WTC11 (cell line): ENCODE measurements around the gene PLPP1.

Experiments used
- ATF3 ChIP-seq: sonication (generic); formaldehyde crosslinking; conservative IDR thresholded peaks from 2 replicates; pipeline ENCODE4 v1.8.1; 2022; ENCODE audit warnings: mild to moderate bottlenecking, missing genetic modification reagents
- ELF4 ChIP-seq: sonication (generic); formaldehyde crosslinking; IDR thresholded peaks from 2 replicates; pipeline ENCODE4 v1.8.1; 2022; ENCODE audit warnings: low read depth, mild to moderate bottlenecking, moderate library complexity, missing genetic modification reagents
- IRF2 ChIP-seq: sonication (generic); formaldehyde crosslinking; IDR thresholded peaks from 2 replicates; pipeline ENCODE4 v1.8.0; 2022; ENCODE audit warnings: low read depth, missing genetic modification reagents, borderline replicate concordance
- NR2C2 ChIP-seq: sonication (generic); formaldehyde crosslinking; IDR thresholded peaks from 2 replicates; pipeline ENCODE4 v1.8.0; 2022; ENCODE audit warnings: mild to moderate bottlenecking, missing genetic modification reagents
- TEAD4 ChIP-seq: sonication (generic); formaldehyde crosslinking; IDR thresholded peaks from 2 replicates; pipeline ENCODE4 v1.8.0; 2022; ENCODE audit warnings: mild to moderate bottlenecking, missing genetic modification reagents
- USF2 ChIP-seq: sonication (generic); formaldehyde crosslinking; IDR thresholded peaks from 2 replicates; pipeline ENCODE4 v1.8.1; 2023; ENCODE audit warnings: mild to moderate bottlenecking, missing genetic modification reagents, moderate library complexity
- ZNF138 ChIP-seq: sonication (generic); formaldehyde crosslinking; conservative IDR thresholded peaks from 2 replicates; pipeline ENCODE4 v1.8.1; 2022; ENCODE audit warnings: mild to moderate bottlenecking, moderate library complexity, missing genetic modification reagents
- TF ChIP-seq, protein P1 (sequence below): fragments of 200-600 bp; IDR thresholded peaks from 2 replicates; pipeline ENCODE4 v1.8.0; 2022; ENCODE audit warnings: antibody characterized with exemption
- TF ChIP-seq, protein P2 (sequence below): sonication (generic); formaldehyde crosslinking; IDR thresholded peaks from 2 replicates; pipeline ENCODE4 v1.8.0; 2022; ENCODE audit warnings: mild to moderate bottlenecking, missing genetic modification reagents
- TF ChIP-seq, protein P3 (sequence below): fragments of 250-450 bp; sonication (Bioruptor Pico); IDR thresholded peaks from 2 replicates; pipeline ENCODE4 v1.9.0; 2021; ENCODE audit warnings: mild to moderate bottlenecking, borderline replicate concordance
- TF ChIP-seq, protein P4 (sequence below): sonication (generic); formaldehyde crosslinking; IDR thresholded peaks from 2 replicates; pipeline ENCODE4 v1.8.0; 2022; ENCODE audit warnings: missing genetic modification reagents

DNA sequence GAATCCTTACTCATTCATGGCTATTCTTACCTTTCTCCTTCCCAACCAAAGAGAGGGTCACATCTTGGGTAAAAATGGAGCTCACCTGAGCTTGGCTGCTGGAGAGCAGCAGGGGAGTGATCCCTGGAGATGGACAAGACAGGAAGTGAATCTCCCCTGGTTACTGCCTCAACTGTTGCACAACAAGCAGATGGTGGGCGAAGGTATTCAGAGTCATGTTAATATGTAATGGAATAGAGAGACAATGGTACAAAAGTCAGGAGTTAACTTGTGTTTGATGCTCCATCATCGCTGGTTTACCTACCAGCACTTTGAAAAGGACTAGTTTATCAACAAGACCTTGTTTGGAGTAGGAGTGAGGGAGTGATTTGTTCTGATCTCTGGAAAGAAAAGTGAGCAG lies 13.0 kb upstream of the PLPP1 start:
- no peak for TF ChIP-seq IRF2 (CRISPR knock-in tag)
- TF ChIP-seq, protein P1, sequence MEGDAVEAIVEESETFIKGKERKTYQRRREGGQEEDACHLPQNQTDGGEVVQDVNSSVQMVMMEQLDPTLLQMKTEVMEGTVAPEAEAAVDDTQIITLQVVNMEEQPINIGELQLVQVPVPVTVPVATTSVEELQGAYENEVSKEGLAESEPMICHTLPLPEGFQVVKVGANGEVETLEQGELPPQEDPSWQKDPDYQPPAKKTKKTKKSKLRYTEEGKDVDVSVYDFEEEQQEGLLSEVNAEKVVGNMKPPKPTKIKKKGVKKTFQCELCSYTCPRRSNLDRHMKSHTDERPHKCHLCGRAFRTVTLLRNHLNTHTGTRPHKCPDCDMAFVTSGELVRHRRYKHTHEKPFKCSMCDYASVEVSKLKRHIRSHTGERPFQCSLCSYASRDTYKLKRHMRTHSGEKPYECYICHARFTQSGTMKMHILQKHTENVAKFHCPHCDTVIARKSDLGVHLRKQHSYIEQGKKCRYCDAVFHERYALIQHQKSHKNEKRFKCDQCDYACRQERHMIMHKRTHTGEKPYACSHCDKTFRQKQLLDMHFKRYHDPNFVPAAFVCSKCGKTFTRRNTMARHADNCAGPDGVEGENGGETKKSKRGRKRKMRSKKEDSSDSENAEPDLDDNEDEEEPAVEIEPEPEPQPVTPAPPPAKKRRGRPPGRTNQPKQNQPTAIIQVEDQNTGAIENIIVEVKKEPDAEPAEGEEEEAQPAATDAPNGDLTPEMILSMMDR, result no peak
- no peak for TF ChIP-seq TEAD4
- no peak for TF ChIP-seq ATF3
- TF ChIP-seq, protein P2, sequence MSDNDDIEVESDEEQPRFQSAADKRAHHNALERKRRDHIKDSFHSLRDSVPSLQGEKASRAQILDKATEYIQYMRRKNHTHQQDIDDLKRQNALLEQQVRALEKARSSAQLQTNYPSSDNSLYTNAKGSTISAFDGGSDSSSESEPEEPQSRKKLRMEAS (CRISPR knock-in tag), result no peak
- TF ChIP-seq ELF4, result no peak
- TF ChIP-seq ZNF138 (CRISPR knock-in tag), result no peak
- TF ChIP-seq USF2 (CRISPR knock-in tag), result no peak
- TF ChIP-seq, protein P3, sequence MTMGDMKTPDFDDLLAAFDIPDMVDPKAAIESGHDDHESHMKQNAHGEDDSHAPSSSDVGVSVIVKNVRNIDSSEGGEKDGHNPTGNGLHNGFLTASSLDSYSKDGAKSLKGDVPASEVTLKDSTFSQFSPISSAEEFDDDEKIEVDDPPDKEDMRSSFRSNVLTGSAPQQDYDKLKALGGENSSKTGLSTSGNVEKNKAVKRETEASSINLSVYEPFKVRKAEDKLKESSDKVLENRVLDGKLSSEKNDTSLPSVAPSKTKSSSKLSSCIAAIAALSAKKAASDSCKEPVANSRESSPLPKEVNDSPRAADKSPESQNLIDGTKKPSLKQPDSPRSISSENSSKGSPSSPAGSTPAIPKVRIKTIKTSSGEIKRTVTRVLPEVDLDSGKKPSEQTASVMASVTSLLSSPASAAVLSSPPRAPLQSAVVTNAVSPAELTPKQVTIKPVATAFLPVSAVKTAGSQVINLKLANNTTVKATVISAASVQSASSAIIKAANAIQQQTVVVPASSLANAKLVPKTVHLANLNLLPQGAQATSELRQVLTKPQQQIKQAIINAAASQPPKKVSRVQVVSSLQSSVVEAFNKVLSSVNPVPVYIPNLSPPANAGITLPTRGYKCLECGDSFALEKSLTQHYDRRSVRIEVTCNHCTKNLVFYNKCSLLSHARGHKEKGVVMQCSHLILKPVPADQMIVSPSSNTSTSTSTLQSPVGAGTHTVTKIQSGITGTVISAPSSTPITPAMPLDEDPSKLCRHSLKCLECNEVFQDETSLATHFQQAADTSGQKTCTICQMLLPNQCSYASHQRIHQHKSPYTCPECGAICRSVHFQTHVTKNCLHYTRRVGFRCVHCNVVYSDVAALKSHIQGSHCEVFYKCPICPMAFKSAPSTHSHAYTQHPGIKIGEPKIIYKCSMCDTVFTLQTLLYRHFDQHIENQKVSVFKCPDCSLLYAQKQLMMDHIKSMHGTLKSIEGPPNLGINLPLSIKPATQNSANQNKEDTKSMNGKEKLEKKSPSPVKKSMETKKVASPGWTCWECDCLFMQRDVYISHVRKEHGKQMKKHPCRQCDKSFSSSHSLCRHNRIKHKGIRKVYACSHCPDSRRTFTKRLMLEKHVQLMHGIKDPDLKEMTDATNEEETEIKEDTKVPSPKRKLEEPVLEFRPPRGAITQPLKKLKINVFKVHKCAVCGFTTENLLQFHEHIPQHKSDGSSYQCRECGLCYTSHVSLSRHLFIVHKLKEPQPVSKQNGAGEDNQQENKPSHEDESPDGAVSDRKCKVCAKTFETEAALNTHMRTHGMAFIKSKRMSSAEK (CRISPR knock-in tag), result no peak
- no peak for TF ChIP-seq NR2C2 (CRISPR knock-in tag)
- TF ChIP-seq, protein P4, sequence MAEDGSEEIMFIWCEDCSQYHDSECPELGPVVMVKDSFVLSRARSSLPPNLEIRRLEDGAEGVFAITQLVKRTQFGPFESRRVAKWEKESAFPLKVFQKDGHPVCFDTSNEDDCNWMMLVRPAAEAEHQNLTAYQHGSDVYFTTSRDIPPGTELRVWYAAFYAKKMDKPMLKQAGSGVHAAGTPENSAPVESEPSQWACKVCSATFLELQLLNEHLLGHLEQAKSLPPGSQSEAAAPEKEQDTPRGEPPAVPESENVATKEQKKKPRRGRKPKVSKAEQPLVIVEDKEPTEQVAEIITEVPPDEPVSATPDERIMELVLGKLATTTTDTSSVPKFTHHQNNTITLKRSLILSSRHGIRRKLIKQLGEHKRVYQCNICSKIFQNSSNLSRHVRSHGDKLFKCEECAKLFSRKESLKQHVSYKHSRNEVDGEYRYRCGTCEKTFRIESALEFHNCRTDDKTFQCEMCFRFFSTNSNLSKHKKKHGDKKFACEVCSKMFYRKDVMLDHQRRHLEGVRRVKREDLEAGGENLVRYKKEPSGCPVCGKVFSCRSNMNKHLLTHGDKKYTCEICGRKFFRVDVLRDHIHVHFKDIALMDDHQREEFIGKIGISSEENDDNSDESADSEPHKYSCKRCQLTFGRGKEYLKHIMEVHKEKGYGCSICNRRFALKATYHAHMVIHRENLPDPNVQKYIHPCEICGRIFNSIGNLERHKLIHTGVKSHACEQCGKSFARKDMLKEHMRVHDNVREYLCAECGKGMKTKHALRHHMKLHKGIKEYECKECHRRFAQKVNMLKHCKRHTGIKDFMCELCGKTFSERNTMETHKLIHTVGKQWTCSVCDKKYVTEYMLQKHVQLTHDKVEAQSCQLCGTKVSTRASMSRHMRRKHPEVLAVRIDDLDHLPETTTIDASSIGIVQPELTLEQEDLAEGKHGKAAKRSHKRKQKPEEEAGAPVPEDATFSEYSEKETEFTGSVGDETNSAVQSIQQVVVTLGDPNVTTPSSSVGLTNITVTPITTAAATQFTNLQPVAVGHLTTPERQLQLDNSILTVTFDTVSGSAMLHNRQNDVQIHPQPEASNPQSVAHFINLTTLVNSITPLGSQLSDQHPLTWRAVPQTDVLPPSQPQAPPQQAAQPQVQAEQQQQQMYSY, result no peak
